Pulmonary artery endothelial cell (primary cell): ENCODE results near the gene DNAJB14. TPM values are rescaled to one million over a fixed set of nuclear protein-coding genes. Genes with fewer than 3 reads are reported as not detected.

Source experiments
- DNase-seq: peaks from one replicate; pipeline ENCODE4 v3.0.0-alpha.2; 2011; ENCODE audit warnings: low read depth, low spot score
- total RNA-seq: library from RNA; depleted of rRNA; stranded (reverse); fragments of >200 nt; gene quantifications from 2 replicates; pipeline ENCODE4 v1.2.3, GENCODE V29; 2014

The DNAJB14 gene
- total RNA-seq, 1 donor from 2014 or later: 74.5 TPM

- DNase-seq: no peak
These were observed 581 bp downstream of the DNAJB14 start for GRCh38 chr4:99945718-99946355.

- no peak for DNase-seq
These were observed 2.4 kb downstream of the DNAJB14 start for GRCh38 chr4:99943904-99944437.

- DNase-seq: no peak
These were observed 8.1 kb downstream of the DNAJB14 start for GRCh38 chr4:99938243-99938753.

- DNase-seq: no peak
These were observed 11.5 kb downstream of the DNAJB14 start for GRCh38 chr4:99934891-99935290.

- DNase-seq: no peak
These were observed 18.9 kb downstream of the DNAJB14 start for GRCh38 chr4:99927566-99927965.

- DNase-seq: no peak
These were observed 25.2 kb downstream of the DNAJB14 start for GRCh38 chr4:99921174-99921573.

GRCh38 chr4:99918656-99919055, 27.8 kb downstream of the DNAJB14 start:
- no peak for DNase-seq

- DNase-seq: no peak
These were observed 28.8 kb downstream of the DNAJB14 start for GRCh38 chr4:99917575-99917974.

GRCh38 chr4:99915449-99915848, 31.0 kb downstream of the DNAJB14 start:
- no peak for DNase-seq

- no peak for DNase-seq
These were observed 51.4 kb downstream of the DNAJB14 start for GRCh38 chr4:99894998-99895397.

GRCh38 chr4:99894161-99894997, 52.0 kb downstream of the DNAJB14 start, which contains the start of gene LAMTOR3:
Gene LAMTOR3, minus strand, starts transcription at chr4:99894427. Its CDS starts 464 bp downstream, at chr4:99893963.
- peak; percentile 58 for DNase-seq

- no peak for DNase-seq
These were observed 52.6 kb downstream of the DNAJB14 start for GRCh38 chr4:99893839-99894160.

GRCh38 chr4:99893029-99893428, 53.4 kb downstream of the DNAJB14 start:
- no peak for DNase-seq

- DNase-seq: no peak
These were observed 55.1 kb downstream of the DNAJB14 start for GRCh38 chr4:99891351-99891750.

- DNase-seq: no peak
These were observed 58.6 kb downstream of the DNAJB14 start for GRCh38 chr4:99887837-99888236.

GRCh38 chr4:99886146-99886545, 60.3 kb downstream of the DNAJB14 start:
- DNase-seq: no peak

GRCh38 chr4:99885687-99886086, 60.7 kb downstream of the DNAJB14 start:
- DNase-seq: no peak

GRCh38 chr4:99885063-99885664, 61.3 kb downstream of the DNAJB14 start:
- DNase-seq: no peak

- DNase-seq: no peak
These were observed 67.0 kb downstream of the DNAJB14 start for GRCh38 chr4:99879458-99879857.

- no peak for DNase-seq
These were observed 67.8 kb downstream of the DNAJB14 start for GRCh38 chr4:99878604-99879003.

- DNase-seq: no peak
These were observed 69.5 kb downstream of the DNAJB14 start for GRCh38 chr4:99876946-99877345.

- no peak for DNase-seq
These were observed 71.3 kb downstream of the DNAJB14 start for GRCh38 chr4:99875071-99875470.
